GM23248 (cell line): ENCODE data around the gene SEMA4D. TPM values are rescaled to one million over a fixed set of nuclear protein-coding genes. Genes with fewer than 3 reads are reported as not detected.

ENCODE experiments used
- DNase-seq: peaks from one replicate; pipeline ENCODE4 v3.0.0-alpha.2; 2015
- H2AFZ ChIP-seq: fragments of 200-600 bp; sonication (generic); 2 replicates; pipeline ENCODE4 v1.6.1; 2016; ENCODE audit warnings: antibody characterized with exemption
- H3F3A ChIP-seq: fragments of 200-600 bp; sonication (generic); 2 replicates; pipeline ENCODE4 v1.6.1; 2016; ENCODE audit warnings: mild to moderate bottlenecking, antibody characterized with exemption, mixed run types; ENCODE audit not compliant: insufficient read depth
- H3K27ac ChIP-seq: fragments of 200-600 bp; sonication (generic); 2 replicates; pipeline ENCODE4 v1.5.1; 2016; ENCODE audit warnings: mild to moderate bottlenecking
- H3K27me3 ChIP-seq: fragments of 200-600 bp; sonication (generic); replicated peaks from 2 replicates; pipeline ENCODE4 v1.6.1; 2016; ENCODE audit warnings: mild to moderate bottlenecking; ENCODE audit not compliant: insufficient read depth
- H3K36me3 ChIP-seq: fragments of 200-600 bp; sonication (generic); 2 replicates; pipeline ENCODE4 v1.6.1; 2016; ENCODE audit warnings: low read depth, mild to moderate bottlenecking
- H3K4me1 ChIP-seq: fragments of 200-600 bp; sonication (generic); 2 replicates; pipeline ENCODE4 v1.6.1; 2016; ENCODE audit warnings: mild to moderate bottlenecking; ENCODE audit not compliant: insufficient read depth
- H3K4me2 ChIP-seq: fragments of 200-600 bp; sonication (generic); one replicate; pipeline ENCODE4 v1.6.1; 2016; ENCODE audit warnings: mild to moderate bottlenecking; ENCODE audit not compliant: unreplicated experiment
- H3K4me3 ChIP-seq: fragments of 200-600 bp; sonication (generic); 2 replicates; pipeline ENCODE4 v1.5.1; 2016; ENCODE audit warnings: mild to moderate bottlenecking
- H3K79me2 ChIP-seq: fragments of 200-600 bp; sonication (generic); 2 replicates; pipeline ENCODE4 v1.6.1; 2016; ENCODE audit warnings: mild to moderate bottlenecking; ENCODE audit not compliant: insufficient read depth
- H3K9ac ChIP-seq: fragments of 200-600 bp; sonication (generic); 2 replicates; pipeline ENCODE4 v1.6.1; 2016; ENCODE audit warnings: mild to moderate bottlenecking
- H3K9me2 ChIP-seq: fragments of 200-600 bp; sonication (generic); 2 replicates; pipeline ENCODE4 v1.6.1; 2016; ENCODE audit warnings: mixed run types, mild to moderate bottlenecking, moderate library complexity; ENCODE audit not compliant: insufficient read depth
- H3K9me3 ChIP-seq: fragments of 200-600 bp; sonication (generic); one replicate; pipeline ENCODE4 v1.6.1; 2017; ENCODE audit warnings: low read depth
- H4K20me1 ChIP-seq: fragments of 200-600 bp; sonication (generic); 2 replicates; pipeline ENCODE4 v1.6.0; 2016; ENCODE audit not compliant: insufficient read depth
- EZH2 ChIP-seq: fragments of 200-600 bp; sonication (generic); IDR thresholded peaks from 2 replicates; pipeline ENCODE4 v1.6.1; 2018; ENCODE audit warnings: antibody characterized with exemption, mild to moderate bottlenecking; ENCODE audit not compliant: insufficient read depth, poor library complexity, severe bottlenecking
- EZH2phosphoT487 ChIP-seq: fragments of 200-600 bp; sonication (generic); IDR thresholded peaks from 2 replicates; pipeline ENCODE4 v1.6.1; 2018; ENCODE audit warnings: antibody characterized with exemption, moderate library complexity, mild to moderate bottlenecking, low read depth; ENCODE audit not compliant: insufficient read depth
- WGBS, 2 experiments: methylation state at CpG; one replicate each; pipeline ENCODE4 v1.1.6; 2015 to 2017; ENCODE audit warnings: low lambda C conversion rate in 2 of 2, low coverage in 1 of 2; ENCODE audit errors: missing lambda C conversion rate in 2 of 2; 5-methylcytosine and 5-hydroxymethylcytosine counted together
- in situ Hi-C: fragments of 300-500 bp; cut with MboI; formaldehyde crosslinking; loops from 2 replicates; pipeline ENCODE4 v1.15.0; 2020
- polyA plus RNA-seq: library from polyadenylated mRNA; unstranded; fragments of >200 nt; fragmentation: Nextera tagmentation; extraction: Ambion mirVana; gene quantifications from 2 replicates; pipeline ENCODE4 v1.2.1, GENCODE V29; 2016
- total RNA-seq: library from RNA; depleted of rRNA; stranded (reverse); fragments of >200 nt; shearing (Covaris generic); gene quantifications from 2 replicates; pipeline ENCODE4 v1.2.3, GENCODE V29; 2014

SEMA4D gene
- total and polyA plus RNA-seq, 2 experiments from 2014 or later, result 0.11 TPM

DNA sequence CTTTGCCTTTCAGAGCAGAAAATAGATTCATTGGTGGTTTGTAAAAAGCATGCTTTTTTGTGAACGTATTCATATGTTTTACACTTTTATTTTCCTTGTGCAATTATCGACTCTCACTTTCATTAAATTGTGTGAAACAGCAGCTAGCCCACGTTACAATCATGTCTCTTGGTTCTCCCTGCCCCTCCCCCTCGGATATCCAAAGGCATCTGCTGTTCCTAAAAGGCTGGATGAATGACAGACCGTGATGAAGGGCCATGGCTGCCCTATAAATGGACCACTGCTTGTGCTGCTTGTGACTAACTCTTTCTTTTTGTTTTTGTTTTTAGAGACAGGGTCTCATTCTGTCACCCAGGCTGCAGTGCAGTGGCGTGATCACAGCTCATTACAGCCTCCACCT is 17.0 kb upstream of the SEMA4D start:
- H3K9me3 ChIP-seq, result no peaks in the 10 kb centered on the region
- H3K27ac ChIP-seq, result no peak overlapping the region
- H3K27me3 ChIP-seq, result peaks cover 10% of the 10 kb centered on the region; the same call in 1 of the 2 replicates
- no peaks in the 10 kb centered on the region for H3K79me2 ChIP-seq
- TF ChIP-seq EZH2phosphoT487 (no peak), EZH2 (no peak)
- no peak for DNase-seq
- no peaks in the 10 kb centered on the region for H3F3A ChIP-seq
- no peak overlapping the region for H3K4me3 ChIP-seq
- no peak overlapping the region for H2AFZ ChIP-seq
- no peaks in the 10 kb centered on the region for H3K36me3 ChIP-seq
- in situ Hi-C loops, result no loop called here
- no peak overlapping the region for H3K9ac ChIP-seq
- WGBS, 2 experiments, result 41 to 43% methylated on average over 6 of the region's 6 CpGs
- no peaks in the 10 kb centered on the region for H3K4me1 ChIP-seq
- H3K9me2 ChIP-seq, result no peaks in the 10 kb centered on the region
- H3K4me2 ChIP-seq, result no peak overlapping the region
- no peaks in the 10 kb centered on the region for H4K20me1 ChIP-seq

GRCh38 chr9:89514337-89514736 is 16.4 kb upstream of the SEMA4D start:
- Histone ChIP-seq H3K4me2 (no peak overlapping the region), H3K9ac (no peak overlapping the region), H2AFZ (no peak overlapping the region), H3K27ac (no peak overlapping the region), H3K27me3 (peaks cover 10% of the 10 kb centered on the region; the same call in 1 of the 2 replicates), H3K4me3 (no peak overlapping the region), H3K9me2 (no peaks in the 10 kb centered on the region), H3K4me1 (no peaks in the 10 kb centered on the region), H3K9me3 (no peaks in the 10 kb centered on the region), H4K20me1 (no peaks in the 10 kb centered on the region), H3F3A (no peaks in the 10 kb centered on the region), H3K79me2 (no peaks in the 10 kb centered on the region), H3K36me3 (no peaks in the 10 kb centered on the region)
- no peak for DNase-seq
- in situ Hi-C loops, result no loop called here
- 45 to 53% methylated on average over 5 of the region's 5 CpGs for WGBS, 2 experiments
- TF ChIP-seq EZH2 (no peak), EZH2phosphoT487 (no peak)

DNA sequence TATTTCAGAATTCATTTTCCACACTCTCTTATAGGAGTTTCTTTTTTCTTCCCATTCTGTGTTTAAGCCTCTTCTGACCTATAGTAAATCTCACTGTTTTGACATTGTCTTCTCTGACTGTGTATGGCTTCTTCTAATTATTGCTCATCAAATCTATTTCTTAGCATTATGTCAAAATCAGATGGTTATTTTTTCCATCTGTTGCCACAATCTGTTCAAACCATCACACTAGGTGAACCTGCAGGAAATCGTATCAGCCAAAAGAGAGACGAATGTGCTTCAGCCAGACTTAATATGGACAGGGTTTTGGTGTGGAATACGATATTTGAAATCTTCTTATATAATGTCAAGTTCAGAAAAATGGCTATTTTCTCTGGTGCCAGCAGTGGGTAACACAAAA is 15.9 kb upstream of the SEMA4D start:
- Histone ChIP-seq H3K9me2 (no peaks in the 10 kb centered on the region), H3K4me2 (no peak overlapping the region), H3K9me3 (no peaks in the 10 kb centered on the region), H3K27ac (no peak overlapping the region), H3F3A (no peaks in the 10 kb centered on the region), H3K27me3 (peaks cover 10% of the 10 kb centered on the region; the same call in 1 of the 2 replicates), H4K20me1 (no peaks in the 10 kb centered on the region), H3K9ac (no peak overlapping the region), H3K79me2 (no peaks in the 10 kb centered on the region), H3K4me3 (no peak overlapping the region), H3K36me3 (no peaks in the 10 kb centered on the region), H2AFZ (no peak overlapping the region), H3K4me1 (no peaks in the 10 kb centered on the region)
- TF ChIP-seq EZH2phosphoT487 (no peak), EZH2 (no peak)
- in situ Hi-C loops, result no loop called here
- 46 to 54% methylated on average over 3 of the region's 3 CpGs for WGBS, 2 experiments
- DNase-seq, result no peak

- 64 to 74% methylated on average over 6 to 7 of the region's 7 CpGs for WGBS, 2 experiments
- TF ChIP-seq EZH2phosphoT487 (no peak), EZH2 (no peak)
- no peak overlapping the region for H2AFZ ChIP-seq
- no peak overlapping the region for H3K27ac ChIP-seq
- H3K36me3 ChIP-seq, result no peaks in the 10 kb centered on the region
- in situ Hi-C loops, result no loop called here
- no peak overlapping the region for H3K4me2 ChIP-seq
- no peaks in the 10 kb centered on the region for H3K9me2 ChIP-seq
- no peaks in the 10 kb centered on the region for H3K79me2 ChIP-seq
- H3F3A ChIP-seq, result no peaks in the 10 kb centered on the region
- no peaks in the 10 kb centered on the region for H4K20me1 ChIP-seq
- H3K9me3 ChIP-seq, result no peaks in the 10 kb centered on the region
- no peaks in the 10 kb centered on the region for H3K4me1 ChIP-seq
- H3K27me3 ChIP-seq, result peaks cover 10% of the 10 kb centered on the region; the same call in 1 of the 2 replicates
- DNase-seq, result no peak
- H3K9ac ChIP-seq, result no peak overlapping the region
- H3K4me3 ChIP-seq, result no peak overlapping the region
Measured at GRCh38 chr9:89512382-89512781, 14.5 kb upstream of the SEMA4D start.
